Measurements from ENCODE around the gene CCHCR1.
A peak's percentile ranks its signal among the peaks of the same experiment; 100 is the strongest.
"Not testable (repeated sequence)": the region's sequence is repeated elsewhere in the genome, so short reads cannot be mapped to it uniquely, and the experiment has no call there.

Gene CCHCR1, protein sequence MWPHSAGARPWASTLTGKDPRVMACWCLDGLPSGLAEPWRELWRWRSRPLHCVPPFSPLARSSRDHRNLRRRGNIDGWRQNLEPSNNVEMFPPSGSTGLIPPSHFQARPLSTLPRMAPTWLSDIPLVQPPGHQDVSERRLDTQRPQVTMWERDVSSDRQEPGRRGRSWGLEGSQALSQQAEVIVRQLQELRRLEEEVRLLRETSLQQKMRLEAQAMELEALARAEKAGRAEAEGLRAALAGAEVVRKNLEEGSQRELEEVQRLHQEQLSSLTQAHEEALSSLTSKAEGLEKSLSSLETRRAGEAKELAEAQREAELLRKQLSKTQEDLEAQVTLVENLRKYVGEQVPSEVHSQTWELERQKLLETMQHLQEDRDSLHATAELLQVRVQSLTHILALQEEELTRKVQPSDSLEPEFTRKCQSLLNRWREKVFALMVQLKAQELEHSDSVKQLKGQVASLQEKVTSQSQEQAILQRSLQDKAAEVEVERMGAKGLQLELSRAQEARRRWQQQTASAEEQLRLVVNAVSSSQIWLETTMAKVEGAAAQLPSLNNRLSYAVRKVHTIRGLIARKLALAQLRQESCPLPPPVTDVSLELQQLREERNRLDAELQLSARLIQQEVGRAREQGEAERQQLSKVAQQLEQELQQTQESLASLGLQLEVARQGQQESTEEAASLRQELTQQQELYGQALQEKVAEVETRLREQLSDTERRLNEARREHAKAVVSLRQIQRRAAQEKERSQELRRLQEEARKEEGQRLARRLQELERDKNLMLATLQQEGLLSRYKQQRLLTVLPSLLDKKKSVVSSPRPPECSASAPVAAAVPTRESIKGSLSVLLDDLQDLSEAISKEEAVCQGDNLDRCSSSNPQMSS

DNA sequence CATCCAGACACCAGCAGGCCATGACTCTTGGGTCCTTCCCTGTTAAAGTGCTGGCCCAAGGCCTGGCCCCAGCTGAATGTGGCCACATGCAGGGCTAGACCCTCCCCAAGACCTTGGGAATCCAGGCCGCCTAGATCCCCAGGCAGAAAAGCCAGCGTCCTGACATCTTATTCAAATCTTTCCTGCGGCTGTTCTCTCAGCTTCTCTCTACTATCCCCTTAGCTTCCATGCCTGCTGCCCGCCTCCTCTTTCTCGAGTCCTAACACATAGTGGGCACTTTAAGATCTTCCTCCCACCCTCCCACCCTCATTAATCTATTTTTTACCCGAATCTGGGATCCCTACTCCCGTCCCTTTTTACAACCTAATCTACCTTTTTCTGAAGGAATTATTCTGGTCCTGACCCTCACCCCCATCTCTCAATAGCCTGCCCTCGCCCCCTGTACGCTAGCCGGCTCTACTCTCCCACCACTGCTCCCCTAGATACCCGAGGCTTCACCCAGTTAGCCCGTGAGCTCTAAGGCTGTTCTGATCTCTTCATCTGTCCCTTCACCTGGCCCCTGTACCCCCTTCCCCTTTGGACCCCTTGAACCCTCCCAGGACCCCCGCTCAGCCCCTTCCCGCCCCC is at the start of gene CCHCR1:
Gene CCHCR1 (minus strand): TSS at position 290 of the 627 bp plus-strand sequence. CDS start 202 bp downstream, at position 88.
- no peak for DNase-seq (ENCODE audit: low read depth)

DNA sequence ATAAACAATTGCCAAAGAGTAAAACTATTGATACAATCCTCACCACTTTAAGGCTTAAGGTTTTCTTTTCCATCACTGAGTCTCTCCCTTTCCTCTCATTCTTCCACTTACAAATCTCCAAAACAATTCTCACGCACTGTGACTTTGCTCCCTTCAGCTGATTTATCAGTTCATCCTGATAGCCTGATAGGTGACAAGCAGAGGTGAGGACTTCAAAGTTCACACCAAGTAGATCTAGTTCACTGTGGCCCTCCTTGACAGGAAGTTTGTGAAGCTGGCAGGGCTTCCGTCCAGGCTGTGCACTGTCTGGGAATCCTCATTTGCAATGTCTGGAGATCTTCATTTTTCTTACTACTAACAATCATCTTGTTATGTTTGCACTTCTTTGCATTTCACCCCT is 48.0 kb upstream of the CCHCR1 start:
- DNase-seq (ENCODE audit: low read depth): no peak

DNA sequence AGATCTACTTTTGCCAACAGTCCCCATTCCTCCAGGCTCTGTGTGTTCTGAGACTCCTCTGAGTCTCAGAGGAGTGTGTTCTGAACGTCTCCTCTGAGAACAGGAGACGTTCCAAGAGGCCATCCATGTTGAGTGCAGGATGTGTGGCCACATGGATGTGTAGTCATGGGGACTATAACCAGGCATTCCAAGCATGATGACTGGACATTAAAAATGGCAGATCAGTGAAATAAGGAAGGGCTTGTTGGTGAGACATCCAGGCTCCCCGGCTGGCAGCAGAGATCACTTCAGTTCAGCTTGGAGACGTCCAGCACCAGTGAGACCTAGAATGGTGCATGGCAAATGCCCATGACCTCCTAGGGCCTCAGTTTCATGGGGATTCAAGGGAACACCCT is 47.1 kb upstream of the CCHCR1 start:
- DNase-seq (ENCODE audit: low read depth): no peak

DNA sequence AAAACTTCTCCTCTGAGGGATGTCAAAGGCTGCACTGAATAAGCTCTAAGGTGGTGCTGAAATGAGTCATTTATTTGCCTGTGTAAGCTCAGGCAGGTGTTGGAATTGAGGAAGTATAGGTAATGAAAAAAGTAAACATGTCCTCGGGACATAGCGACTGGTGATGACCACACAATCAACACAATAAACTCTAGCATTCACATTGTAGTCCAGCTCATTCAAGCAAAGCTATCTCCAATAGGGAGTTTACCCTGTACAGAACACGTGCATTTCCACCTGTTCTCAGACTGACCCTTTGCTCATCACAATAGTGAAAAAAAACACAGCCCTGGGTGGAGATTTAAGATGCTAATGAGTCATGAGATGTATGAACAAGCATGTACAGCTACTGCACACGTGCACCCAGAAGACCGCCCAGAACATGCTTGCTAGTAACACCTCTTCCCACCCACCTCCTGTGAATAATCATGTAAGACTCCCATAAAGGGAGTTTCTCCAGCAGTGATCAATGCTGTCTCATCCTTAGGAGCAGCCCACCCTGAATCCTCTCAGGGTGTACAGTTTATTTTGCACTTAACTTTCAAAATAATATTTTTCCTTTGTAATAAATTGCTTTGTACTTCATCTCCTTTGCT is 45.9 kb upstream of the CCHCR1 start:
- DNase-seq (ENCODE audit: low read depth): no peak

DNA sequence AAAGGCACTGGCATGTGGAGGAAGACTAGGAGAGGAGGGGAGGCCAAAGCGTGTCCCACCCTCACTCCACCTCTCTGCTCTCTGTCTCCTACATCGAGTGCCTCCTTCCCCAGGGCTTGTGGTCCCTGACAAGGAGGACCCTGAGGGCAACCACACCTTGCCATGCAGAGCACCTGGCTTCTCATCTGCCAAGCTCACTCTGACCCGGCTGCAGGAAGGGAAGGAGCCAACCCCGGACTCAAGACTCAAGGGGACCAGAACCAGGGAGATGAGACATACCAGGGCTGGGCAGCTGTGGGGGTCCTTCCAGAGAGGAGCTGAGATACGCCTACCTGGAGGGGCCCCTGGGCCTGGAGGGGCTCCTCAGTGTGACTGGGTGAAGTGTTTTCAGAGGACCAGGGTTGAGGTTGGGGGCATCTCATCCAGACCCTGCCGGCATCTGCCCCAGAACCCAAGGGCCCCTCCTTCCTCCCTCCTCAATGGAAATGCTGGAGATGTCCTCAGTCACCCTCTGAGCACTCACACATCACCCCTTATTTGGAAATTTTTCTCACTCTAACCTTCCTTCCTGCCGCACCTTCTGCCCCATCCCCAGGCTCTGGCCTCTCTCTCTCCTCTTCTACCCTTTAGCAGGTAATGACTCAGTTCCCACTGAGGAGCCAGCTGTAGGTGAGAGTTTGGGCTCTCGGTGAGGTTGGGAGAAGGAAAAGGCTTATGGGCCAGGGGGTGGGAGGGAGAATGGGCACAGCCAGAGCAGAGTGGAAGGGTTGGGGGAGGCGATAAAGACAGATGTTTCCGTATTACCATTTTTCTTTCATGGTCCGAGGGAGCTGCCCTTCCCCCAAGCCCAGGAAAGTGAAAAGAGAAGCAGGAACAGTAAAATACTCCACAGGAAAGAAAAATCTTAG is 44.9 kb upstream of the CCHCR1 start:
- DNase-seq (ENCODE audit: low read depth): no peak

DNA sequence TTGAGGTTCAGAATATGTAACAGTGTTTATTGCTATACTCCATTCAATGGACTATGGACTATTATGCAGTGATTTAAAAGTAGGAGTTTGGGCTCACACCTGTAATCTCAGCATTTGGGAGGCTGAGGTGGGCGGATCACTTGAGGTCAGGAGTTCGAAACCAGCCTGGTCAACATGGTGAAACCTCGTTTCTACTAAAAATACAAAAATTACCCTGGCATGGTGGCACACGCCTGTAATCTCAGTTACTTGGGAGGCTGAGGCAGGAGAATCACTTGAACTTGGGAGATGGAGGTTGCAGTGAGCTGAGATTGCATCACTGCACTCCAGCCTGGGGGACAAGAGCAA is 41.5 kb upstream of the CCHCR1 start:
- DNase-seq (ENCODE audit: low read depth): not testable (repeated sequence)

DNA sequence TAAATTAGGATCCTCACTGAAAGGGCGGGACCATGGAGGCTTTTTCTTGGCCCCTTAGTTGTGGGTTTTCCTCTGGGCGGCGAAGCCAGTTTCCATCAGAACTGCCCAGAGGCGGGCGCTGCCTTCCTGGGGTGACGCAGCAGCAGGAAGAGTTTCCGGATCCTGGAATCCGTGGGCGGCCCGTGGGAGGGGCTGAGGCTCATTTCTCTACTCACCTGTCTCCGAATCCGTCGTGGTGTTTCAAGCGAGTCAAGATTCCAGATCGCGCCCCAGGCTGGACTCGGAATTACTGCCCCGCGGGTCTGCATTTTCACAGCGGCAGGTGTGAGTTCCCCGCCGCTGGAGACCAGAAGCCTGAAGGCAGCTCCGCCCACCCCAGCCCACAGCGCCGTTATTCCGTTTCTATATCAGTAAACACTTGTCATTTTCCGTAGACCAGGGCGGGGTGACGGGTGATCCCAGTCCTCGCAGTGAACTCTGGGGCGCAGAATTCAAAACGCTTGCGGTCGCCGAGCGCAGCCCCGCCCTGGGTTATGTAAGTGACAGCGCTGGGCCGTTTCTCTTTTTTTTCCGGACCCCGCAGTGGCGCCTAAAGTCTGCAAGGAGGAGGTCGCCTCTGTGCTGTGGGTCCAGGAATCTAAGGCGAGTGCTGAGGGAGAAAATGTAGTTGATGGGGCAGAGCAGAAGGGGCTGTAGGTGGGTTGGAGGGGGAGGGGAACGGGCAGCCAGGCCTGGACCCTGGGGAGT is 40.1 kb upstream of the CCHCR1 start:
- DNase-seq (ENCODE audit: low read depth): peak; percentile 73

DNA sequence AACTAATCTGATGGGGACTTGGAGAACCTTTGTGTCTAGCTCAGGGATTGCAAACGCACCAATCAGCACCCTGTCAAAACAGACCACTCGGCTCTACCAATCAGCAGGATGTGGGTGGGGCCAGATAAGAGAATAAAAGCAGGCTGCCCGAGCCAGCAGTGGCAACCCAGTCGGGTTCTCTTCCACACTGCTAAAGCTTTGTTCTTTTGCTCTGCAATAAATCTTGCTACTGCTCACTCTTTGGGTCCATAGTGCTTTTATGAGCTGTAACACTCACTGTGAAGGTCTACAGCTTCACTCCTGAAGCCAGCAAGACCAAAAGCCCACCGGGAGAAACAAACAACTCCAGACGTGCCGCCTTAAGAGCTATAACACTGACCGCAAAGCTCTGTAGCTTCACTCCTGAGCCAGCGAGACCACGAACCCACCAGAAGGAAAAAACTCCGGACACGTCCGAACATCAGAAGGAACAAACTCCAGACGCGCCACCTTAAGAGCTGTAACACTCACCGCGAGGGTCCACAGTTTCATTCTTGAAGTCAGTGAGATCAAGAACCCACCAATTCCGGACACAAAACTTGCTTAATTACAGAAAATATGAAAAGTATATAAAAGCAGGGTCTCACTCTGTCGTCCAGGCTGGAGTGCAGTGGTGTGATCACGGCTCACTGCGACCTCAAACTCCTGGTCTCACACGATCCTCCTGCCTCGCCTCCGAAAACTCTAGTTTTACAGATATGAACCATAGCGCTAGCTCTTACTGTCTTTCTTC is 38.8 kb upstream of the CCHCR1 start:
- DNase-seq (ENCODE audit: low read depth): not testable (repeated sequence)

DNA sequence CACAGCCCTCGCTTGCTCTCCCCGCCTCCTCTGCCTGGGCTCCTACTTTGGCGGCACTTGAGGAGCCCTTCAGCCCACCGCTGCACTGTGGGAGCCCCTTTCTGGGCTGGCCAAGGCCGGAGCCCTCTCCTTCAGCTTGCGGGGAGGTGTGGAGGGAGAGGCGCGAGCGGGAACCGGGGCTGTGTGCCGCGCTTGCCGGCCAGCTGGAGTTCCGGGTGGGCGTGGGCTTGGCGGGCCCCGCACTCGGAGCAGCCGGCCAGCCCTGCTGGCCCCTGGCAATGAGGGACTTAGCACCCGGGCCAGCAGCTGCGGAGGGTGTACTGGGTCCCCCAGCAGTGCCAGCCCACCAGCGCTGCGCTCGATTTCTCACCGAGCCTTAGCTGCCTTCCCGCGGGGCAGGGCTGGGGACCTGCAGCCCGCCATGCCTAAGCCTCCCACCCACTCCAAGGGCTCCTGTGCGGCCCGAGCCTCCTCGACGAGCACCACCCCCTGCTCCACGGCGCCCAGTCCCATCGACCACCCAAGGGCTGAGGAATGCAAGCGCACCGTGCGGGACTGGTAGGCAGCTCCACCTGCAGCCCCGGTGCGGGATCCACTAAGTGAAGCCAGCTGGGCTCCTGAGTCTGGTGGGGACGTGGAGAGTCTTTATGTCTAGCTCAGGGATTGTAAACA is 37.8 kb upstream of the CCHCR1 start:
- DNase-seq (ENCODE audit: low read depth): not testable (repeated sequence)

DNA sequence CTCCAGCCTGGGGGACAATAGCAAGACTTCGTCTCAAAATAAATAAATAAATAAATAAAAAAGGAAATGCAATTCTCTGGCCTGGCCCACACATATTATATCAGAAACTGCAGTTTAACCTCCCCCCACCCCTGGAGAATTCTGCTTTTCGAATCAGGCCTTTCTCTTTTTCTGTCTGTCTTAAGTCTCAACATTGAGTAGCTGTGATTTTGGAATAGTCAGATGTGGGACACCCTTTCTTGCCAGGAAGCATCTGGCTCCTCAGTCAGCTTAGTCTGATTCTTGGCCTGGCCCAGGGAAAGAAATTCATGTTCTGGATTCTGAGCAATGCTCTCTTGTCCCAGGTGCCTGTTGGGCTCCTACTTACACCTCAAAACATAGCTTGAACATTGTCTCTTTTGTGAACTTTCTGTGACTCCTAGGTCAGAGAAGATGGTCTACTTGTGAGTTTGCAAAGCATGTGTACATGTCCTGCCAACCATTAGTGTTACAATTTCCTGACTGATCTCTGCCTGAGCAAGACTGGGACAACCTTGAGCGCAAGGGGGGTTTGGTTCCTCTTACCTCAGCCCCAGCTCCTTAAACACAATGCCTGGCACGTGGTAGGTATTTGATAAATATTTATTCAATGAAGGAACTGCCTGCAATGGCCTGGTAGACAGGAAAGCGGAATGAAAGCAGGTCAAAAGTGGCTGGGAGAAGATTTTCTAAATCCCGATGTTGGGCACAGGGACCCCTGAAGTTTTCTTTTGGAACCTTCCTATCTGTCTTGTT is 36.6 kb upstream of the CCHCR1 start:
- no peak for DNase-seq (ENCODE audit: low read depth)

DNA sequence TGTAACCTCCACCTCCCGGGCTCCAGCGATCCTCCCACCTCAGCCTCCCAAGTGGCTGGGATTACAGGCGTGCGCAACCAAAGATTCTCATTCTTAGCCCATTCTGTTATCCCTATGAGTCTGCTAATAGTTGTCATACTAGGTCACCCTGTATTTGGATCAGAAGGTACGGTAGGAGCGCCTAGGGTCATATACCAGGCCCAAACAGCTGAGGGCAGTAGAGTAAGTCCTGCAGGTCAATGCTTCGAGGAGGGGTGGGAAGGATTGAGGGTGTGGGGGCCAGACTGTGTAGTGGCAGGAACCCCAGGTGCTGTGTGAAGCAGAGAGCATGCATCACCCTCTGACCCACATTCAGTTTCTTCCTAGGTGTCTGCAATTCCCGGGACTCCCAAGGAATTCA is 35.6 kb upstream of the CCHCR1 start:
- no peak for DNase-seq (ENCODE audit: low read depth)

DNA sequence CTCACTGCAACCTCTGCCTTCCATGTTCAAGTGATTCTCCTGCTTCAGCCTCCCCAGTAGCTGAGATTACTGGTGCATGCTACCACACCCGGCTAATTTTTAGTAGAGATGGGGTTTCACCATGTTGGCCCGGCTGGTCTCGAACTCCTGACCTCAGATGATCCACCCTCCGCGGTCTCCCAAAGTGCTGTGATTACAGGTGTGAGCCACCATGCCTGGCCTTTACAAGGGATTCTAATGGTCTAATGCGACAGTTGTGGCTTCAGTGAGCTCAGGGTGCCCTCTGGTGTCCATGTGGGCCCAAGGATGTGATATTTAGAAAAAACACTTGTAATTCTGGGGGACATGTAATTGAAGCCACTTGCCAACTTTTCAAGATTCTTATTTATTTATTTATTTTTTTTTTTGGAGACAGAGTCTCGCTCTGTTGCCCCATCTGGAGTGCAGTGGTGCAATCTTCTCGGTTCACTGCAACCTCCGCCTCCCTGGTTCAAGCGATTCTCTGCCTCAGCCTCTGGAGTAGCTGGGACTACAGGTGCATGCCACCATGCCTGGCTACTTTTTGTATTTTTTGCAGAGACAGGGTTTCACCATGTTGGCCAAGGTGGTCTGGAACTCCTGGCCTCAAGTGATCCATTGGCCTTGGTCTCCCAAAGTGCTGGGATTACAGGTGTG is 35.0 kb upstream of the CCHCR1 start:
- peak; percentile 60 for DNase-seq (ENCODE audit: low read depth)

DNA sequence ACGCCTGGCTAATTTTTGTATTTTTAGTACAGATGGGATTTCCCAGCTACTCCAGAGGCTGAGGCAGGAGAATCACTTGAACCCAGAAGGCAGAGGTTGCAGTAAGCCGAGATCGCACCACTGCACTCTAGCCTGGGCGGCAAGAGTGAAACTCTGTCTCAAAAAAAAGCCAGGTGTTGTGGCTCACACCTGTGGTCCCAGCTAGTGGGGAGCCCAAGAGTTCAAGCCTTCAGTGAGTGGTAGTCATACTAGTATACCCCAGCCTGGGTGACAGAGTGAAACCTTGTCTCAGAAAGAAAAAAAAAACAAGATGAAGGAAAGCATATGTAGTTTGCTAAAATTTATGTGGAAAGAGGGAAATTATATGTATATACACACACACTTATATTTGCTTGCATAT is 32.9 kb upstream of the CCHCR1 start:
- DNase-seq (ENCODE audit: low read depth): no peak

DNA sequence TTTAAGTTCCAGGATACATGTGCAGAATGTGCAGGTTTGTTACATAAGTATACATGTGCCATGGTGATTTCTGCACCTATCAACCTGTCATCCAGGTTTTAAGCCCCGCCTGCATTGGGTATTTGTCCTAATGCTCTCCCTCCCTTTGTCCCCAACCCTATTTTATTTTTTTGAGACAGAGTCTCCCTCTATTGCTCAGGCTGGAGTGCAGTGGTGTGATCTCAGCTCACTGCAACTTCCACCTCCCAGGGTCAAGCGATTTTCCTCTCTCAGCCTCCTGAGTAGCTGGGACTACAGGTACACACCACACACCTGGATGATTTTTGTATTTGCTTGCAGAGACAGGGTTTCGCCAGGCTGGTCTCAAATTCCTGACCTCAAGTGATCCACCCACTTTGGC is 31.6 kb upstream of the CCHCR1 start:
- not testable (repeated sequence) for DNase-seq (ENCODE audit: low read depth)

DNA sequence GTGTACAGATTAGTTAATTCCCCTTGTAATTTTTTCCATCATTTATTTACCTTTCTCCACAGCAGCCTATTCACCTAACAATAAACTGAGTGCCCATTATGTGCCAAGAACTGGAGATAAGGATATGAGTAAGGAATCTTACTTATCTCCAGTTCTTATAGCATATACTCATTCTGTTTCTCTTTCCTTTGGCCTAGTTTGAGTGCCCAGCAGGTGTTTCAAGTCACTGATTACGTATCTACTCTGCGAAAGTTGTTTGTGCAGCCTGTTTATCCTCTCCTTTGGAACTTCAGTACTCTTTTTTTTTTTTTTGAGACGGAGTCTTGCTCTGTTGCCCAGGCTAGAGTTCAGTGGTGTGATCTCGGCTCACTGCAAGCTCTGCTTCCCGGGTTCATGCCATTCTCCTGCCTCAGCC is 30.2 kb upstream of the CCHCR1 start:
- no peak for DNase-seq (ENCODE audit: low read depth)

DNA sequence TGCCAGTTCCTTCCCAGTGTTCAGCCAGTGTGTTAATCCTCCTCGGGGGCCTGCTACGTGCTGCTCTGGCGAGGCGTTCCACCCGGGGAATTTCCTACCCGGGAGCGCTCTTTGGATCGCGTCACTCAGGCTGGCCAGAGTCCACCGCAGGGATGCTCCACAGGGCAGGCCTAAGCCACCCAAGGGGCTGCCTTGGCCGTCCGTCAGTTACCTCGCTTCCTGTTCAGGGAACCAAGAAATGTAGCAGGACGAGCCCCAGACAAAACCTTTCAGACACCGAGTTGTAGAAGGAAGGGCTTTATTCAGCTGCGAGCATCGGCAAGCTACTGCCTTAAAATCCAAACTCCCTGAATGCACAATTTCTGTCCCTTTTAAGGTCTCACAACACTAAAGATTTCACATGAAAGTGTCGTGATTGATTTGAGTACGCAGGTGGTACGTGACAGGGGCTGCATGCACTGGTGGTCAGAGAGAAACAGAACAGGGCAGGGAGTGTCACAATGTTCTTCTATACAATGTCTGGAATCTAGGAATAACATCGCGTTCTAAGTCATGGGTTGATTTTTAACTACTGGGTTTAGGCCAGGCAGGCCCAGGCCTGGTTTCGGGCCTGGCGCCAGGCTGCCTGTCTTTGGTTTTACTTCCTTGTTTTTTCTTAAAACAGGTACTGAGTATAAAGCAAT is 28.6 kb upstream of the CCHCR1 start:
- DNase-seq (ENCODE audit: low read depth): peak; percentile 27

DNA sequence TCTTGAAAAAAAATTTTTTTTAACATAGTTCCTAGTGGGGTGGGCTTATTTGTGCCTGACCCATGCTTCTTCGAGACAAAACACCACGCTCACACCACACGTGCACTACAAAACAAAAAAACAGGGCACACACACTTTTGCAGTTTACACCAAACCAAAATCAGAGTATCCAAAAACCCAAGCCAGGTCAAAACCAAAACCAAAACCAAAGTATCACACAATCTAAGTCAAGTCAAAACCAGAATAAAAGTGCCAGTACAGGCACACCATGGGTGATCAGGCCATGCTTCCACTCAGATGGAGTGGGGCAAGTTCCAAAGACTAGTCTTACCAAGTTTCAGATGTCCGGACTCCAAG is 28.1 kb upstream of the CCHCR1 start:
- not testable (repeated sequence) for DNase-seq (ENCODE audit: low read depth)
